Measurements from ENCODE around the gene INHBB. TPM values are rescaled to one million over a fixed set of nuclear protein-coding genes. Genes with fewer than 3 reads are reported as not detected.

The INHBB gene
- total RNA-seq, 1 experiment from 2014 or later = 0.27 TPM

- Histone ChIP-seq H3K4me1 (ENCODE audit: control insufficient read depth in 1 of 2, insufficient read depth in 2 of 2, low read length in 2 of 2) (no peaks in the 10 kb centered on the region), H3K36me3 (ENCODE audit: control insufficient read depth in 1 of 2, insufficient read depth in 2 of 2, low read length in 2 of 2) (peaks cover 0 to 4% of the 10 kb centered on the region in 2 experiments; a peak in 1 of 4 replicates), H3K27me3 (ENCODE audit: insufficient read depth, low read length) (no peaks in the 10 kb centered on the region), H3K27ac (ENCODE audit: low read depth, low read length) (no peak overlapping the region), H3K4me3 (replicated peaks in 1 of 2; ENCODE audit: low read depth in 1 of 2, low read length in 2 of 2) (no peak overlapping the region), H4K20me1 (ENCODE audit: insufficient read depth) (no peaks in the 10 kb centered on the region), H3K4me2 (ENCODE audit: low read length) (no peak overlapping the region), H3K9me2 (ENCODE audit: insufficient read depth) (no peaks in the 10 kb centered on the region), H3K79me2 (ENCODE audit: insufficient read depth, low read length) (no peaks in the 10 kb centered on the region), H3K9me3 (ENCODE audit: control insufficient read depth in 1 of 2, insufficient read depth in 1 of 2, low read depth in 1 of 2, low read length in 2 of 2) (no peaks in the 10 kb centered on the region), H3K9ac (ENCODE audit: low read length) (no peak overlapping the region), H2AFZ (ENCODE audit: low read depth, low read length, poor library complexity, severe bottlenecking) (no peak overlapping the region)
- no peak for ATAC-seq
- DNase-seq (ENCODE audit: low read depth, low spot score) = no peak
- RAD21 ChIA-PET (ENCODE audit: low non-redundant PET in 1 of 2, low total read pairs in 2 of 2, uncharacterized antibody in 2 of 2, unreplicated experiment in 2 of 2) = no interaction called here
- POLR2A ChIA-PET = no interaction called here
- no peak for TF ChIP-seq POLR2AphosphoS5 (IDR thresholded peaks at IDR 0.05; ENCODE audit: low read depth, low read length)
- TF ChIP-seq CTCF (IDR thresholded peaks at IDR 0.05 in 2 of 3, conservative IDR thresholded peaks at IDR 0.05 in 1 of 3; ENCODE audit: borderline replicate concordance in 1 of 3, insufficient read depth in 1 of 3, low read depth in 2 of 3, low read length in 2 of 3) = no peak
- no peak for TF ChIP-seq POLR2A (IDR thresholded peaks at IDR 0.05; ENCODE audit: borderline replicate concordance, extremely low read depth, insufficient read depth, insufficient read length)
- TF ChIP-seq SIN3A (IDR thresholded peaks at IDR 0.05; ENCODE audit: low read depth) = no peak
- no peak for TF ChIP-seq RAD21 (IDR thresholded peaks at IDR 0.05; ENCODE audit: low read depth)
- TF ChIP-seq ATF3 (IDR thresholded peaks at IDR 0.05) = no peak
- intact Hi-C loops (cut with micrococcal nuclease) = no loop called here
- no TSS peak for BruUV-seq (replicated peaks)
- CTCF ChIA-PET = interaction anchor here (1.6 kb wide), 1 partner anchor 10 kb away, joined by 3 read pairs; no protein-coding TSS in a partner anchor
Measured at GRCh38 chr2:120303177-120303576, 42.8 kb upstream of the INHBB start.

- ChIA-PET POLR2A (no interaction called here), CTCF (no interaction called here), RAD21 (ENCODE audit: low non-redundant PET in 1 of 2, low total read pairs in 2 of 2, uncharacterized antibody in 2 of 2, unreplicated experiment in 2 of 2) (no interaction called here)
- Histone ChIP-seq H3K4me2 (ENCODE audit: low read length) (no peak overlapping the region), H3K27me3 (ENCODE audit: insufficient read depth, low read length) (no peaks in the 10 kb centered on the region), H3K27ac (ENCODE audit: low read depth, low read length) (no peak overlapping the region), H3K4me3 (replicated peaks in 1 of 2; ENCODE audit: low read depth in 1 of 2, low read length in 2 of 2) (no peak overlapping the region), H3K9me2 (ENCODE audit: insufficient read depth) (no peaks in the 10 kb centered on the region), H2AFZ (ENCODE audit: low read depth, low read length, poor library complexity, severe bottlenecking) (no peak overlapping the region), H4K20me1 (ENCODE audit: insufficient read depth) (no peaks in the 10 kb centered on the region), H3K9me3 (ENCODE audit: control insufficient read depth in 1 of 2, insufficient read depth in 1 of 2, low read depth in 1 of 2, low read length in 2 of 2) (no peaks in the 10 kb centered on the region), H3K36me3 (ENCODE audit: control insufficient read depth in 1 of 2, insufficient read depth in 2 of 2, low read length in 2 of 2) (no peaks in the 10 kb centered on the region), H3K4me1 (ENCODE audit: control insufficient read depth in 1 of 2, insufficient read depth in 2 of 2, low read length in 2 of 2) (no peaks in the 10 kb centered on the region), H3K9ac (ENCODE audit: low read length) (no peak overlapping the region), H3K79me2 (ENCODE audit: insufficient read depth, low read length) (no peaks in the 10 kb centered on the region)
- peak; percentile 85 for ATAC-seq
- no TSS peak for BruUV-seq (replicated peaks)
- intact Hi-C loops (cut with micrococcal nuclease) = no loop called here
- no peak for DNase-seq (ENCODE audit: low read depth, low spot score)
- TF ChIP-seq JUND (IDR thresholded peaks at IDR 0.05) (no peak), RAD21 (IDR thresholded peaks at IDR 0.05; ENCODE audit: low read depth) (peak; percentile 47; the same call in 1 of the 2 replicates), ZFX (IDR thresholded peaks at IDR 0.05) (no peak), CTCF (IDR thresholded peaks at IDR 0.05 in 2 of 3, conservative IDR thresholded peaks at IDR 0.05 in 1 of 3; ENCODE audit: borderline replicate concordance in 1 of 3, insufficient read depth in 1 of 3, low read depth in 2 of 3, low read length in 2 of 3) (peak; percentile 20 to 46 (median 44); a peak in 5 of 6 replicates), ELF1 (IDR thresholded peaks at IDR 0.05; ENCODE audit: borderline replicate concordance, low read depth) (no peak)
Measured at GRCh38 chr2:120305296-120305695, 40.6 kb upstream of the INHBB start.

Measured in HCT116 (cell line).